ENCODE results near the gene CDK5. TPM values are rescaled to one million over a fixed set of nuclear protein-coding genes. Genes with fewer than 3 reads are reported as not detected.
"Not testable (repeated sequence)": the region's sequence is repeated elsewhere in the genome, so short reads cannot be mapped to it uniquely, and the experiment has no call there.

CDK5 gene
- polyA plus RNA-seq, 4 donors: 15.8 to 19.0 (median 17.6) TPM

DNA sequence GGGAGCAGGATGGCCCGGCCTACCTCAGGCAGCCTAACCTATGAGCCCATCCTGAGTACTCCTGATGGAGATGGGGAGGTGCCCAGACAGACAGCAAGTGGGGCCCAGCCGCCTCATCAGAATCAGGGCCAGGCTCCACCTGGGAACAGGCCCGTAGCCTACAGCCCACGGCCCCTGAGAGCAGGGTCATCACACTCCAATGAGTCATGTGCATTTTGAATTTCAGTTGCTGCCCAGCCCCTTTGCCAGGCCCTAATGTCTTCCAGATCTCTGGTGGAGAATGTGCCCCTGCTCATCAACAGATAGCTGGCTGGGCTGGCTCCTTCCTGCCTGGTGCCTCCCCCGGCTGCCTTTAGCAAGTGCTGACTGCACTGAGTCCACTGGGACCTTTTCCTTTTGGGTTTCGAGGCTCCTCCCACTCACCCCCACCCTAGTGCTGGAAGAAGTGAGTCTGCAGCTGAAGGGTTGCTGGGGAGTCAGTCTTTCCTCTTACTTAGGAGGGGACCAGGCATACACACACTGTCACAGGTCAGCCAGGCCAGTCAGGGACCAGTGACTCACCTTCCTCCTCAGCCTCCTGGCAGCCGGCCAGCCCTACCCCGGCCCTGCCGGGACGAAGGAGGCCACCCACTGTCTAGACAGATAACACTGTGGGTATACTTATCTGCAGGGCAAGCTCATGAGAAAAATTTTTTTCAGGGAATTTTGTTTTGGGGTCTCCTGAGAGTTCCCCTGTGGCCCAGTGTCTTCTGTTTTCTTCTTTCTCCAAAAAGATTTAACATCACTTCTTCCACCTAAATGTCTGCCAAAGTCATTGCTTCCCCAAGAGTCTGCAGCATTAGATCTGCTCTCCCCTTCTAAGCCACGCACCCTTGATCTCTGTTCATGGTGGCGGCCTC, 18.5 kb downstream of the CDK5 start:
- no peak for DNase-seq (ENCODE audit: low read depth in 4 of 4, low spot score in 3 of 4)

DNA sequence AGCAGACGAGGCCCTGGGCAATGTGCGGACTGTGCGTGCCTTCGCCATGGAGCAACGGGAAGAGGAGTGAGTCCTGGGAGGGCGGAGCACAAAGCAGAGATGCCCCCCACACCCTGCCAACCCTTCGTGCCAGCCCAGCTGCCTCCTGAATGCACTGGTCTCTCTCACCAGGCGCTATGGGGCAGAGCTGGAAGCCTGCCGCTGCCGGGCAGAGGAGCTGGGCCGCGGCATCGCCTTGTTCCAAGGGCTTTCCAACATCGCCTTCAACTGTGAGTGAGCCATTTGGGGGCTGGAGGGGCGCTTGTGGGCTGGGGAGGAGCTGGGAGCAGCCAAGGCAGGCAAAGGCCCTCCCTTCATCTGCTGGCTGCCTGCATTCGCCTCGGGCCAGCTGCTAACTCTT, 21.8 kb downstream of the CDK5 start:
- no peak for DNase-seq (ENCODE audit: low read depth in 4 of 4, low spot score in 3 of 4)

- no peak for DNase-seq (ENCODE audit: low read depth in 4 of 4, low spot score in 3 of 4)
Observed at GRCh38 chr7:151035026-151035717, 22.5 kb downstream of the CDK5 start.

- DNase-seq (ENCODE audit: low read depth in 4 of 4, low spot score in 3 of 4): no peak
Observed at GRCh38 chr7:151034312-151035025, 23.2 kb downstream of the CDK5 start.

GRCh38 chr7:151033864-151034249, 23.8 kb downstream of the CDK5 start:
- no peak for DNase-seq (ENCODE audit: low read depth in 4 of 4, low spot score in 3 of 4)

DNA sequence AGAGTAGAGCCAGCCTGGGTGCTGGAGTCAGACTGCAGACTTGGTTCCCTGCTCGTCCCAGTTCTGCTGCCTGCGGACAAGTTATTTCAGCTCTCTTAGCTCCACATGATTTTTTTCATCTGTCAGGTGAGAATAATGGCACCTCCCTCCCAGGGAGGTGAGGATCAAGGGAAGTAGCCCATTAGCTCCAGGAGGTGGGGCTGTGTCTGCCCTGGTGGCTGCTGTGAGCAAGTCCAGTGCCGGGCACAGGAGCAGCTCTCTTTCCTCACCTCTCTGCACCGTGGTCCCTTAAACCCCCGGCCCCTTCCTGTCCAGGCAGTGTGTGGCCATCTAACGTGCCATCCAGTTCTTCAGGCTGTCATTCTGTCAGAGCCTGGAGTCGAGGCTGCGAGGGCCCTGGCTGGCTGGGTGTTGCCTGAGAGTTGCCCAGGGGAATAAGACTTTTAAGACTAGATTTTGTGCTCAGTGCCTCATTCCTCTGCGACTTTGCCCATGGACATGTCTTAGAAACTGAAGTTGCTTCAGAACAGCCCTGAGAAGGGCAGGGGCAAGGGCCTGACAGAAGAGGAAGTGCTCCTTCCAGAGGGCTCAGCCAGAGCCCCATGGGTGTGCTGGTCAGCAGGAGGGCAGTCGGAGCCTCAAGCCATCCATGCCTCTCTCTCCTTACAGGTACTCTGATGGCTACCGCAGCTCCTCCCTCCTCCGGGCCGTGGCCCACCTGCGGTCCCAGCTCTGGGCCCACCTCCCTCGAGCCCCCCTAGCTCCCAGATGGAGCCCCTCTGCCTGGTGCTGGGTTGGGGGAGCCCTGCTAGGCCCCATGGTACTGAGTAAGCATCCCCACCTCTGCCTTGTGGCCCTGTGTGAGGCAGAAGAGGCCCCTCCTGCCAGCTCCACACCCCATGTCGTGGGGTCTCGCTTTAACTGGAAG, 24.5 kb downstream of the CDK5 start:
- no peak for DNase-seq (ENCODE audit: low read depth in 4 of 4, low spot score in 3 of 4)

GRCh38 chr7:151031011-151031410, 26.7 kb downstream of the CDK5 start:
- DNase-seq (ENCODE audit: low read depth in 4 of 4, low spot score in 3 of 4): no peak

DNA sequence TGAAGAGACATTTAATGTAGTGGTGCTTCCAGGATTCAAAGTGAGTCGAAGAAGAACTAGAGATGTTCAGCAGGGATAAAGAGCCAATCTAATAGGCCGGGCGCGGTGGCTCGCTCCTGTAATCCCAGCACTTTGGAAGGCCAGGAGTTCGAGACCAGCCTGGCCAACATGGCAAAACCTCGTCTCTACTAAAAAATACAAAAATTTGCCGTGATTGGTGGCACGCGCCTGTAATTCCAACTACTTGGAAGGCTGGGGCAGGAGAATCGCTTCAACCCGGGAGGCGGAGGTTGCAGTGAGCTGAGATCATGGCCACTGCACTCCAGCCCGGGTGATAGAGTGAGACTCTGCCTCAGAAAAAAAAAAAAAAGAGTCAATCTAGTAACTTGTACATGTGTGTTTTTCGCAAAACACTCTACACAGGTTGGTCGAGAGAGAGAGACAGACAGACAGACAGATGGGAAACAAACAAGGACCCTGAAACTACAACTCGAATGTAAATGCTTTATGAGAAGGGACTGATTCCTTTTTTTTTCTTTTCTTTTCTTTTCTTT, 28.7 kb downstream of the CDK5 start:
- no peak for DNase-seq (ENCODE audit: low read depth in 4 of 4, low spot score in 3 of 4)

GRCh38 chr7:151028131-151028947, 29.4 kb downstream of the CDK5 start, which contains the start of gene ABCB8:
Gene ABCB8, plus strand, starts transcription at chr7:151028450. Its CDS starts 66 bp downstream, at chr7:151028516.
- peak; percentile 99 to 100 (median 99) for DNase-seq (ENCODE audit: low read depth in 4 of 4, low spot score in 3 of 4)

DNA sequence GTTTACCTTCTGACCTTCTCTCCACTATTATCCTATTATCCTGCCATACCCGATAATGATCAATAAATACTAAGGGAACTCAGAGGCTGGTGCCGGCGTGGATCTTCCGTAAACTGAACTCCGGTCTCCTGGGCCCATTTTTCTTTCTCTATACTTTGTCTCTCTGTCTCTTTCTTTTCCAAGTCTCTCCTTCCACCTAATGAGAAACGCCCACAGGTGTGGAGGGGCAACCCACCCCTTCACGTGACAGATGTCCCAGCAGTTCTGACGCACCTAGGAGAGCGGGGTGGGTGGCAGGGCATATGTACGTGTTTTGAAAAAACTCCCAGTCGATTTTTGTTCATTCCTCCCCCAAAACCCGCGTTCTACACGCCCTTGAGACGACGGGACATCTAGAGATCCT, 30.0 kb downstream of the CDK5 start:
- not testable (repeated sequence) for DNase-seq (ENCODE audit: low read depth in 4 of 4, low spot score in 3 of 4)

- DNase-seq (ENCODE audit: low read depth in 4 of 4, low spot score in 3 of 4): not testable (repeated sequence)
Observed at GRCh38 chr7:151026771-151027727, 30.6 kb downstream of the CDK5 start.

DNA sequence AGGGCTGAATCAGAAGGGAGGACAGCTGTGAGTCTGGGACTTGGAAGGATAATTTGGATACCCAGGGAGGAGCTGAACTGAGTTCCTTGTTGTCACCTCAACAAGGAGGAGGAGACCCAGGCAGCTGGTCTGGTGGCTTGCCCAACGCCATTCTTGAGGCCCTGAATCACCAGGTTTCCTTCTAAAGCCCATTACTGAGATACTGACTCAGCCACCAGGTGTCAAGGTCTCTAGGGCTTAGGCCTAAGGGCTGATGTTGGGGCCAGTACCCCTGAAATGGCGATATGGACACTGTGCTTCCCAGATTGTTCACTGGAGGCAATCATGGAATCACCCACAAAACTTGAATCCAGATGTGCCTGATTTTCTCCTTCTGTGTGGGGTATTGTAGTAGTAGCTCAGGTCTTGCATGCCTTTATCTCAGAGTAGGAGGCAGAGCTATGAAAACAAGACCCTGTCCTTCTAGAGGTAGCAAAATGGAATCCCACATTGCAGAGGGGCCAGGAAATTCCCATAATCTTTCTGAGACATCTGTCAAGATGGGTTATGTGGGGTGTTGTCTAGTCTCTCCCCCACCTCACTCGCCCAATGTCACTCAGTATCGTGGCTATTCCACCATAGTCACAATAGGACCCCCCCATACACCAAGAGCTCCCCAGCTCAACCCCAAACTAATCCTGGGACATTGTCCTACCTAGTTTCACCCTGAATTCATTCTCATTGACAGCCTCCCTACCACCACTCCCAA, 31.6 kb downstream of the CDK5 start:
- no peak for DNase-seq (ENCODE audit: low read depth in 4 of 4, low spot score in 3 of 4)

- no peak for DNase-seq (ENCODE audit: low read depth in 4 of 4, low spot score in 3 of 4)
Observed at GRCh38 chr7:151024435-151025056, 33.2 kb downstream of the CDK5 start, which contains the start of gene ATG9B. Gene ATG9B, minus strand, starts transcription at chr7:151024494. Its CDS starts 71 bp downstream, at chr7:151024423.

GRCh38 chr7:151023232-151023631, 34.5 kb downstream of the CDK5 start:
- no peak for DNase-seq (ENCODE audit: low read depth in 4 of 4, low spot score in 3 of 4)

DNA sequence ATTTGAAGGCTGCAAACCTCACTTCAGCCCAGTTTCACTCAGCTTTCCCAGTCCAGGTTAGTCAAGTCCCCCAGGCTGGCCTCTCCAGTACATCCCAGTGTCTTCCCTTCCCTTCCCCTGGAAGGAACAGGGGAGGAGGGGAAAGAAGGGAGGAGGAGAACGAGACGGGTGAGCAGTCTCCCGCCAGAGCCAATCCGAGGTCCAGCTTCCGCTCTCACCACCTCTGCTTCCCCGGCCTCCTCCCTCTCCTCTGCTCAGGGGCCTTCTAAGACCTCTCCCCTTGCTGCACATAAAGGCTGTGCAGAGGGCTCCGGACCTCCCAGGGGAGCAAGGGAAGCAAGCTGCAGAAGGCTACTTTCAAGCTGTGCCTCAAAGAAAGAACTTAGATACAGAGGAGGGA, 37.5 kb downstream of the CDK5 start:
- no peak for DNase-seq (ENCODE audit: low read depth in 4 of 4, low spot score in 3 of 4)

- DNase-seq (ENCODE audit: low read depth in 4 of 4, low spot score in 3 of 4): no peak
Observed at GRCh38 chr7:151019130-151019447, 38.6 kb downstream of the CDK5 start.
